OCI-LY3 (cell line): ENCODE measurements around the gene UBE2K.
"Not testable (repeated sequence)": the region's sequence is repeated elsewhere in the genome, so short reads cannot be mapped to it uniquely, and the experiment has no call there.

ENCODE experiments used
- H2AFZ ChIP-seq: fragments of 200-600, 300-600 bp; shearing (Covaris generic); 2 replicates; pipeline ENCODE4 v1.6.0; 2014; ENCODE audit warnings: antibody characterized with exemption, low read depth, low read length
- H3K27ac ChIP-seq: fragments of 200-600, 300-600 bp; sonication (generic); 2 replicates; pipeline ENCODE4 v1.5.1; 2014; ENCODE audit warnings: mild to moderate bottlenecking, low read length, moderate library complexity, mixed read lengths
- H3K27me3 ChIP-seq: fragments of 200-600, 300-600 bp; sonication (generic); 2 replicates; pipeline ENCODE4 v1.6.1; 2014; ENCODE audit warnings: low read depth, low read length, mixed read lengths
- H3K36me3 ChIP-seq: fragments of 200-600, 300-600 bp; sonication (generic); replicated peaks from 2 replicates; pipeline ENCODE3; 2014; ENCODE audit warnings: low read depth, low read length, mixed read lengths
- H3K4me1 ChIP-seq: fragments of 300-600, 200-600 bp; sonication (generic); 2 replicates; pipeline ENCODE4 v1.6.1; 2014; ENCODE audit warnings: low read length, mixed read lengths
- H3K4me2 ChIP-seq: fragments of 200-600, 300-600 bp; sonication (generic); 2 replicates; pipeline ENCODE4 v1.6.1; 2014; ENCODE audit warnings: low read length, mixed read lengths
- H3K4me3 ChIP-seq: fragments of 300-600, 200-600 bp; sonication (generic); 2 replicates; pipeline ENCODE4 v1.5.1; 2014; ENCODE audit warnings: antibody characterized with exemption, mild to moderate bottlenecking, low read length, moderate library complexity
- H3K79me2 ChIP-seq: fragments of 300-600, 200-600 bp; shearing (Covaris generic); 2 replicates; pipeline ENCODE4 v1.6.1; 2014; ENCODE audit warnings: mild to moderate bottlenecking, low read length, mixed read lengths
- H3K9ac ChIP-seq: fragments of 300-600, 200-600 bp; shearing (Covaris generic); 2 replicates; pipeline ENCODE4 v1.6.0; 2014; ENCODE audit warnings: mild to moderate bottlenecking, low read length, moderate library complexity
- H3K9me3 ChIP-seq: fragments of 200-600, 300-600 bp; shearing (Covaris generic); 2 replicates; pipeline ENCODE4 v1.6.1; 2014; ENCODE audit warnings: low read length, mixed read lengths; ENCODE audit not compliant: insufficient read depth
- H4K20me1 ChIP-seq: fragments of 200-600, 300-600 bp; sonication (generic); 2 replicates; pipeline ENCODE4 v1.6.1; 2016; ENCODE audit warnings: low read length, mixed read lengths; ENCODE audit not compliant: insufficient read depth
- EZH2phosphoT487 ChIP-seq: fragments of 200-600 bp; shearing (Covaris generic); IDR thresholded peaks from 2 replicates; pipeline ENCODE4 v1.6.1; 2018; ENCODE audit warnings: antibody characterized with exemption, mixed run types, low read depth
- TF ChIP-seq, protein P1 (sequence below): fragments of 200-600, 300-600 bp; sonication (generic); IDR thresholded peaks from 2 replicates; pipeline ENCODE4 v1.5.1; 2014; ENCODE audit warnings: antibody characterized with exemption, low read length, low read depth

The UBE2K gene

DNA sequence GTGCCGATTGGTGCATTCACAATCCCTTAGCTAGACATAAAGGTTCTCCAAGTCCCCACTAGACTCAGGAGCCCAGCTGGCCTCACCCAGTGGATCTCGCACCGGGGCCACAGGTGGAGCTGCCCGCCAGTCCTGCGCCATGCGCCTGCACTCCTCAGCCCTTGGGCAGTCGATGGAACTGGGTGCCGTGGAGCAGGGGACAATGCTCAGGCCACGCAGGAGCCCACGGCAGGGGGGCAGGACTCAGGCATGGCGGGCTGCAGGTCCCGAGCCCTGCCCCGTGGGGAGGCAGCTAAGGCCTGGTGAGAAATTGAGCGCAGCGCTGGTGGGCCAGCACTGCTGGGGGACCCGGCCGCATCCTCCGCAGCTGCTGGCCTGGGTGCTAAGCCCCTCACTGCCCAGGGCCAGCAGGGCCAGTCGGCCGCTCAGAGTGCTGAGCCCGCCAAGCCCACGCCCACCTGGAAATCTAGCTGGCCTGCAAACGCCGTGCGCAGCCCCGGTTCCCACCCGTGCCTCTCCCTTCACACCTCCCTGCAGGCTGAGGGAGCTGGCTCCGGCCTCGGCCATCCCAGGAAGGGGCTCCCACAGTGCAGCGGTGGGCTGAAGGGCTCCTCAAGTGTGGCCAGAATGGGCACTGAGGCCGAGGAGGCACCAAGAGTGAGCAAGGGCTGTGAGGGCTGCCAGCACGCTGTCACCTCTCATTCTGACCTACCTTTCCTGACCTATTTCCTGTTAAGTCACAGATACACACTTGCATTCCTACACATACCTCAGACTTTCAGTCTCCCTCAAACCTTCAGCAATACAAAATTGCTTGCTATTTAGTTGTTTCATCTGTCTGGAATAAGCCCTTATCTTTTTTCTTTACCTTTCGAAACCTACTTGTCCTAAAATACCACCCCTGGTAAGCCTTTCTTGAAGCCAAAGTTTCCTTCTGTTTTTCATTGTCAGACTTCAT, 20.7 kb downstream of the UBE2K start:
- peaks cover 11% of the 10 kb centered on the region for H3K36me3 ChIP-seq
- peaks cover 25% of the 10 kb centered on the region for H3K4me1 ChIP-seq
- TF ChIP-seq EZH2phosphoT487 = no peak
- TF ChIP-seq, protein P1, sequence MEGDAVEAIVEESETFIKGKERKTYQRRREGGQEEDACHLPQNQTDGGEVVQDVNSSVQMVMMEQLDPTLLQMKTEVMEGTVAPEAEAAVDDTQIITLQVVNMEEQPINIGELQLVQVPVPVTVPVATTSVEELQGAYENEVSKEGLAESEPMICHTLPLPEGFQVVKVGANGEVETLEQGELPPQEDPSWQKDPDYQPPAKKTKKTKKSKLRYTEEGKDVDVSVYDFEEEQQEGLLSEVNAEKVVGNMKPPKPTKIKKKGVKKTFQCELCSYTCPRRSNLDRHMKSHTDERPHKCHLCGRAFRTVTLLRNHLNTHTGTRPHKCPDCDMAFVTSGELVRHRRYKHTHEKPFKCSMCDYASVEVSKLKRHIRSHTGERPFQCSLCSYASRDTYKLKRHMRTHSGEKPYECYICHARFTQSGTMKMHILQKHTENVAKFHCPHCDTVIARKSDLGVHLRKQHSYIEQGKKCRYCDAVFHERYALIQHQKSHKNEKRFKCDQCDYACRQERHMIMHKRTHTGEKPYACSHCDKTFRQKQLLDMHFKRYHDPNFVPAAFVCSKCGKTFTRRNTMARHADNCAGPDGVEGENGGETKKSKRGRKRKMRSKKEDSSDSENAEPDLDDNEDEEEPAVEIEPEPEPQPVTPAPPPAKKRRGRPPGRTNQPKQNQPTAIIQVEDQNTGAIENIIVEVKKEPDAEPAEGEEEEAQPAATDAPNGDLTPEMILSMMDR = no peak
- H3K4me3 ChIP-seq = no peak overlapping the region
- no peaks in the 10 kb centered on the region for H3K9me3 ChIP-seq
- peaks cover 49% of the 10 kb centered on the region for H4K20me1 ChIP-seq
- H3K27me3 ChIP-seq = no peaks in the 10 kb centered on the region
- peaks cover 96% of the 10 kb centered on the region for H3K79me2 ChIP-seq
- H3K27ac ChIP-seq = no peak overlapping the region
- H3K4me2 ChIP-seq = no peak overlapping the region
- H3K9ac ChIP-seq = no peak overlapping the region
- H2AFZ ChIP-seq = no peak overlapping the region

DNA sequence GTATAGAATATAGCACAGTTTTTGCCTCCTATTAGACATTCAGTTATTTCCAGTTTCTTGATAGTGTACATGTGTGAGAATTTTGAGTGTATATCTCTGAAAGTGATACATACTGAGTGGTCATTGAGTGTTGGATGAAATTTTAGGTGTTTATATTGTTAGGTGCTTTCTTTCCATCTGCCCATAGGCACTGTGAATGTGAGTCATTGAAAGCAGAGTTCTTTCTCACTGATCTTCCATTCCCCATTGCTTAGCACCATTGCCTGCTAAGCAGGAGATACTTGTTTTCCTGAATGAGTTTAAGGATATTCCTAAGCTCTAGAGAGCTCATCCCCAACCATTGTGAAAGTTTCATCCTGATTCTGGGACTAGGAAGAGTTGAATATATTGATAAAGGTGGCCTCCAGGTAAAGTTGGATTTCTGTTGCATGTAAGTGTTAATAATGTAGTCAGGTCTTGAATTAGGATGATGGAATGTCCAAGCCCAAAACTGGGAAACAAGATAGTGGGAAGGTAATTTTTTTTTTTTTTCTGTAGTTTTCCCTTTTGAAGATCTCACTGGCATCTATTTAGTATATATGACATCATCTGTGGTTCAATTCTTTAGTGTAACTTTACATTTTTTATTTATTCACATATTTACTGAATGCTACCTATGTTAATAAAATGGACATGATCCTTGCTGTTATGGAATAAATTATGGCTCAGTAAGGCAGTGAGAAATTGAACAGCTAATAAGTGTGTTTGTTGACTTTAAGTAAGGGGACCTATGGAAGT, 22.1 kb downstream of the UBE2K start:
- Histone ChIP-seq H3K4me3 (no peak overlapping the region), H2AFZ (no peak overlapping the region), H3K9ac (no peak overlapping the region), H4K20me1 (peaks cover 53% of the 10 kb centered on the region), H3K9me3 (no peaks in the 10 kb centered on the region), H3K27ac (no peak overlapping the region), H3K79me2 (peaks cover 97% of the 10 kb centered on the region), H3K27me3 (no peaks in the 10 kb centered on the region), H3K36me3 (peaks cover 7% of the 10 kb centered on the region), H3K4me1 (peaks cover 30% of the 10 kb centered on the region), H3K4me2 (no peak overlapping the region)
- no peak for TF ChIP-seq EZH2phosphoT487
- TF ChIP-seq, protein P1 = no peak

DNA sequence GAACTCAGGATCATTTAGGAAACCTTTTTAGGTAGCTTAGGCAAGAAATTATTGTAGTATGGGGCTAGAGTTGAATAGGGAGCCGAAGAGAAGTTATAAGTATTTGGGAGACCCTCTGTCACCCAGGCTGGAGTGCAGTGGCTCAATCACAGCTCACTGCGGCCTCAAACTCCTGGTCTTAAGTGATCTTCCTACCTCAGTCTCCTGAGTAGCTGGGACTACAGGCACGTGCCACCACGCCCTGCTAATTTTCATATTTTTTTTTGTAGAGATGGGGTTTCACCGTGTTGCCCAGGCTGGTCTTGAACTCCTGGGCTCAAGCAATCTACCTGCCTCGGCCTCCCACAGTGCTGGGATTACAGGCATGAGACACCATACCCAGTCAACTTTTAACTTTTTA, 23.3 kb downstream of the UBE2K start:
- not testable (repeated sequence) for H3K27me3 ChIP-seq, H2AFZ ChIP-seq, H3K9me3 ChIP-seq, H3K4me2 ChIP-seq, H3K27ac ChIP-seq, H3K4me3 ChIP-seq, H3K36me3 ChIP-seq, H3K9ac ChIP-seq
- Histone ChIP-seq H3K4me1 (peaks cover 24% of the 10 kb centered on the region), H3K79me2 (peaks cover 97% of the 10 kb centered on the region), H4K20me1 (peaks cover 62% of the 10 kb centered on the region)

DNA sequence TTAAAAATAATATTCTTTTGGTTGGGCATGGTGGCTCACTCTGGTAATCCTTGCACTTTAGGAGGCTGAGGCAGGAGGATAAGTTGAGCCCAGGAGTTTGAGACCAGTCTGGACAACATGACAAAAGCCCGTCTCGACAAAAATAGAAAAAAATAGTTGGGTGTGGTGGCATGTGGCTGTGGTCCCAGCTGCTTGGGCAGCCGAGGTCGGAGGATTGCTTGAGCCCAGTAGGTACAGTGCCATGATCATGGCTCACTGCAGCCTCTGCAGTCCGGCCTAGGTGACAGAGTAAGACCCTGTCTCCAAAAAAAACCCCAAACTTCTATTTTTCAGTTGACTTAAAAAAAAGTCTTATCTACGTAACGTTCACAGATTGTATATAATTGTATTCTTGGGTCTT, 23.9 kb downstream of the UBE2K start:
- H3K9me3 ChIP-seq = no peaks in the 10 kb centered on the region
- no peak overlapping the region for H3K4me3 ChIP-seq
- TF ChIP-seq, protein P1 = no peak
- no peak for TF ChIP-seq EZH2phosphoT487
- no peak overlapping the region for H3K9ac ChIP-seq
- peaks cover 24% of the 10 kb centered on the region for H3K4me1 ChIP-seq
- H4K20me1 ChIP-seq = peaks cover 64% of the 10 kb centered on the region
- H3K27me3 ChIP-seq = no peaks in the 10 kb centered on the region
- peaks cover 97% of the 10 kb centered on the region for H3K79me2 ChIP-seq
- no peak overlapping the region for H3K27ac ChIP-seq
- no peak overlapping the region for H3K4me2 ChIP-seq
- H3K36me3 ChIP-seq = peaks cover 7% of the 10 kb centered on the region
- H2AFZ ChIP-seq = no peak overlapping the region
